SK-N-SH treated with all-trans-retinoic acid at 6 μM for 48 hours (cell line): ENCODE data around the gene SCAPER.

Experiments used
- ATAC-seq: fragments of 200-7000 bp; cut with Tn5 transposase; 3 replicates; pipeline ENCODE4 v1.9.1; 2020; ENCODE audit warnings: mild to moderate bottlenecking, moderate library complexity
- ARNTL ChIP-seq: fragments of 450-650 bp; formaldehyde crosslinking; IDR thresholded peaks from 2 replicates; pipeline ENCODE4 v1.5.0; 2020; ENCODE audit warnings: low read depth, mild to moderate bottlenecking, moderate library complexity, borderline replicate concordance
- CREB5 ChIP-seq: fragments of 250-450 bp; sonication (Bioruptor Pico); IDR thresholded peaks from 2 replicates; pipeline ENCODE4 v1.5.1; 2020; ENCODE audit warnings: low read depth, mild to moderate bottlenecking, moderate library complexity
- CSDC2 ChIP-seq: fragments of 250-450 bp; sonication (Bioruptor Pico); IDR thresholded peaks from 2 replicates; pipeline ENCODE4 v1.5.0; 2020; ENCODE audit warnings: mild to moderate bottlenecking, moderate library complexity
- CSRNP3 ChIP-seq: fragments of 250-450 bp; sonication (Bioruptor Pico); IDR thresholded peaks from 2 replicates; pipeline ENCODE4 v1.5.1; 2021; ENCODE audit warnings: mild to moderate bottlenecking, moderate library complexity
- ESRRG ChIP-seq: fragments of 250-450 bp; sonication (Bioruptor Pico); IDR thresholded peaks from 2 replicates; pipeline ENCODE4 v1.6.1; 2021; ENCODE audit warnings: mild to moderate bottlenecking
- GLIS3 ChIP-seq: fragments of 250-450 bp; sonication (Bioruptor Pico); IDR thresholded peaks from 2 replicates; pipeline ENCODE4 v1.5.0; 2020; ENCODE audit warnings: mild to moderate bottlenecking, moderate library complexity
- ISL1 ChIP-seq: fragments of 250-450 bp; sonication (Bioruptor Pico); IDR thresholded peaks from 2 replicates; pipeline ENCODE4 v2.1.2; 2022; ENCODE audit warnings: mild to moderate bottlenecking, moderate library complexity
- OSR1 ChIP-seq: fragments of 250-450 bp; sonication (Bioruptor Pico); IDR thresholded peaks from 2 replicates; pipeline ENCODE4 v1.8.0; 2022; ENCODE audit warnings: moderate library complexity, mild to moderate bottlenecking, inconsistent platforms
- PATZ1 ChIP-seq: fragments of 250-450 bp; sonication (Bioruptor Pico); IDR thresholded peaks from 2 replicates; pipeline ENCODE4 v1.8.0; 2020; ENCODE audit warnings: mild to moderate bottlenecking, moderate library complexity, borderline replicate concordance
- PPARA ChIP-seq: fragments of 250-450 bp; sonication (Bioruptor Pico); IDR thresholded peaks from 2 replicates; pipeline ENCODE4 v1.5.0; 2020; ENCODE audit warnings: mild to moderate bottlenecking, borderline replicate concordance
- RARB ChIP-seq: fragments of 250-450 bp; sonication (Bioruptor Pico); IDR thresholded peaks from 2 replicates; pipeline ENCODE4 v1.8.0; 2021; ENCODE audit warnings: mild to moderate bottlenecking, moderate library complexity
- SNAI2 ChIP-seq: fragments of 250-450 bp; sonication (Bioruptor Pico); IDR thresholded peaks from 2 replicates; pipeline ENCODE4 v1.5.0; 2020; ENCODE audit warnings: mild to moderate bottlenecking, moderate library complexity
- TCF4 ChIP-seq: fragments of 250-450 bp; sonication (Bioruptor Pico); IDR thresholded peaks from 2 replicates; pipeline ENCODE4 v1.8.0; 2021; ENCODE audit warnings: mild to moderate bottlenecking, moderate library complexity, borderline replicate concordance
- TOX ChIP-seq: fragments of 250-450 bp; sonication (Bioruptor Pico); IDR thresholded peaks from 2 replicates; pipeline ENCODE4 v1.8.0; 2021; ENCODE audit warnings: mild to moderate bottlenecking, moderate library complexity, borderline replicate concordance
- TSHZ2 ChIP-seq: fragments of 250-450 bp; sonication (Bioruptor Pico); IDR thresholded peaks from 2 replicates; pipeline ENCODE4 v1.5.0; 2020; ENCODE audit warnings: mild to moderate bottlenecking, moderate library complexity
- ZC3H10 ChIP-seq: fragments of 250-450 bp; sonication (Bioruptor Pico); IDR thresholded peaks from 2 replicates; pipeline ENCODE4 v1.5.1; 2021; ENCODE audit warnings: mild to moderate bottlenecking, moderate library complexity
- ZFP3 ChIP-seq: fragments of 250-450 bp; sonication (Bioruptor Pico); IDR thresholded peaks from 2 replicates; pipeline ENCODE4 v1.5.0; 2020; ENCODE audit warnings: mild to moderate bottlenecking, moderate library complexity
- ZFP30 ChIP-seq: fragments of 450-650 bp; formaldehyde crosslinking; IDR thresholded peaks from 2 replicates; pipeline ENCODE4 v1.5.0; 2022; ENCODE audit warnings: mild to moderate bottlenecking, moderate library complexity
- ZNF565 ChIP-seq: fragments of 450-650 bp; formaldehyde crosslinking; conservative IDR thresholded peaks from 2 replicates; pipeline ENCODE4 v1.5.0; 2020; ENCODE audit warnings: low read depth, mild to moderate bottlenecking, moderate library complexity
- ZNF70 ChIP-seq: fragments of 450-650 bp; formaldehyde crosslinking; IDR thresholded peaks from 2 replicates; pipeline ENCODE4 v1.5.0; 2020; ENCODE audit warnings: mild to moderate bottlenecking, moderate library complexity
- ZNF8 ChIP-seq: fragments of 450-650 bp; formaldehyde crosslinking; IDR thresholded peaks from 2 replicates; pipeline ENCODE4 v1.5.0; 2020; ENCODE audit warnings: mild to moderate bottlenecking, moderate library complexity

SCAPER gene

GRCh38 chr15:76572983-76573314 lies 332.2 kb downstream of the SCAPER start:
- ATAC-seq: no peak
- TF ChIP-seq ZNF565: no peak
- TF ChIP-seq TOX (CRISPR knock-in tag): no peak
- TF ChIP-seq SNAI2 (CRISPR knock-in tag): no peak
- no peak for TF ChIP-seq ZNF8
- TF ChIP-seq TSHZ2 (CRISPR knock-in tag): no peak
- no peak for TF ChIP-seq GLIS3 (CRISPR knock-in tag)
- TF ChIP-seq ISL1 (CRISPR knock-in tag): no peak
- TF ChIP-seq CSRNP3 (CRISPR knock-in tag): no peak
- TF ChIP-seq CSDC2 (CRISPR knock-in tag): no peak
- TF ChIP-seq PATZ1: no peak
- no peak for TF ChIP-seq OSR1 (CRISPR knock-in tag)
- TF ChIP-seq ZNF70 (CRISPR knock-in tag): no peak
- TF ChIP-seq PPARA: no peak
- no peak for TF ChIP-seq RARB (CRISPR knock-in tag)
- TF ChIP-seq ARNTL (CRISPR knock-in tag): no peak
- TF ChIP-seq ZFP30 (CRISPR knock-in tag): no peak
- TF ChIP-seq ZC3H10 (CRISPR knock-in tag): no peak
- TF ChIP-seq CREB5 (CRISPR knock-in tag): no peak

GRCh38 chr15:76566276-76566675 lies 338.9 kb downstream of the SCAPER start:
- no peak for ATAC-seq
- no peak for TF ChIP-seq CSRNP3 (CRISPR knock-in tag)
- no peak for TF ChIP-seq ESRRG (CRISPR knock-in tag)
- TF ChIP-seq CSDC2 (CRISPR knock-in tag): no peak
- no peak for TF ChIP-seq TSHZ2 (CRISPR knock-in tag)
- no peak for TF ChIP-seq ZNF70 (CRISPR knock-in tag)
- TF ChIP-seq ZFP3 (CRISPR knock-in tag): no peak
- TF ChIP-seq CREB5 (CRISPR knock-in tag): no peak
- TF ChIP-seq ZNF565: no peak
- TF ChIP-seq PATZ1: no peak
- TF ChIP-seq PPARA: no peak
- no peak for TF ChIP-seq ISL1 (CRISPR knock-in tag)
- no peak for TF ChIP-seq SNAI2 (CRISPR knock-in tag)
- TF ChIP-seq TCF4 (CRISPR knock-in tag): no peak
